NCI-H1092 (cell line): ENCODE results near the gene LYL1.
A peak's percentile ranks its signal among the peaks of the same experiment; 100 is the strongest.

ENCODE experiments used
- DNase-seq: peaks from one replicate; lab custom pipeline; 2025; lab: John Stamatoyannopoulos, UW

The LYL1 gene

GRCh38 chr19:13092606-13093235, 9.9 kb downstream of the LYL1 start:
- no peak for DNase-seq

- no peak for DNase-seq
These were observed 10.5 kb downstream of the LYL1 start for GRCh38 chr19:13092158-13092543.

GRCh38 chr19:13091400-13092157, 11.1 kb downstream of the LYL1 start:
- no peak for DNase-seq

GRCh38 chr19:13090511-13091231, 12.0 kb downstream of the LYL1 start:
- no peak for DNase-seq

- DNase-seq = no peak
These were observed 12.7 kb downstream of the LYL1 start for GRCh38 chr19:13089857-13090507.

- DNase-seq = no peak
These were observed 13.4 kb downstream of the LYL1 start for GRCh38 chr19:13089139-13089856.

- no peak for DNase-seq
These were observed 14.7 kb downstream of the LYL1 start for GRCh38 chr19:13087795-13088537.

- DNase-seq = no peak
These were observed 15.4 kb downstream of the LYL1 start for GRCh38 chr19:13087295-13087694.

- no peak for DNase-seq
These were observed 16.3 kb downstream of the LYL1 start for GRCh38 chr19:13086341-13086740.

- no peak for DNase-seq
These were observed 17.0 kb downstream of the LYL1 start for GRCh38 chr19:13085666-13086065.

GRCh38 chr19:13083627-13084026, 19.0 kb downstream of the LYL1 start:
- DNase-seq = no peak

GRCh38 chr19:13083008-13083404, 19.7 kb downstream of the LYL1 start:
- no peak for DNase-seq

- peak; percentile 56 for DNase-seq
These were observed 20.3 kb downstream of the LYL1 start for GRCh38 chr19:13082192-13083007.

GRCh38 chr19:13079542-13079986, 23.1 kb downstream of the LYL1 start:
- no peak for DNase-seq

GRCh38 chr19:13078897-13079541, 23.6 kb downstream of the LYL1 start:
- DNase-seq = peak; percentile 26

- DNase-seq = no peak
These were observed 24.3 kb downstream of the LYL1 start for GRCh38 chr19:13078381-13078780.

GRCh38 chr19:13077240-13077639, 25.4 kb downstream of the LYL1 start:
- no peak for DNase-seq

- DNase-seq = no peak
These were observed 25.9 kb downstream of the LYL1 start for GRCh38 chr19:13076787-13077186.

- DNase-seq = no peak
These were observed 26.3 kb downstream of the LYL1 start for GRCh38 chr19:13076320-13076719.

GRCh38 chr19:13074378-13074777, 28.3 kb downstream of the LYL1 start:
- DNase-seq = no peak
